HS-27A (cell line): ENCODE measurements around the gene ANKRD40CL.
"Not testable (repeated sequence)": the region's sequence is repeated elsewhere in the genome, so short reads cannot be mapped to it uniquely, and the experiment has no call there.

Experiments used
- DNase-seq: peaks from one replicate; pipeline ENCODE4 v3.0.0-alpha.2; 2012; ENCODE audit warnings: low read depth, missing footprints

The ANKRD40CL gene

GRCh38 chr17:50762177-50762576 lies 5.1 kb downstream of the ANKRD40CL start:
- no peak for DNase-seq

- no peak for DNase-seq
Measured at GRCh38 chr17:50758989-50759544, 8.3 kb downstream of the ANKRD40CL start.

DNA sequence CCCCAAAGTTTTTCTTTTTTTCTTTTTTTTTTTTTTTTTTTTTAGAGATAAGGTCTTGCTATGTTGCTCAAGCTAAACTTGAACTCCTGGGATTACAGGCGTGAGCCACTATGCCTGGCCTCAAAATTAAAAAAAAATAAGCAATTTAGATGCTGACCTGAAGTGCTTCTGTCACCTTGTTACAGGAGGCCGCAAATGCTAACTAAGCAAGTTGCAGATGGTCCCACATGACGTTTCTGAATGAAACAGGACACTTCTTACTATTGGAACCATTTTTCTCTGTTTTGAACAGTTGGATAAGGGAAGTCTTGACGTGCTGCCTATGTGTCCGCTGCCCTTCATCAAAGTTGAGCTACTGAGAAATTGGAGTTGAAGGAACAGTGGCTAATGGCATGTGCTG lies 8.8 kb downstream of the ANKRD40CL start:
- no peak for DNase-seq

GRCh38 chr17:50754521-50754920 lies 12.8 kb downstream of the ANKRD40CL start:
- DNase-seq = no peak

DNA sequence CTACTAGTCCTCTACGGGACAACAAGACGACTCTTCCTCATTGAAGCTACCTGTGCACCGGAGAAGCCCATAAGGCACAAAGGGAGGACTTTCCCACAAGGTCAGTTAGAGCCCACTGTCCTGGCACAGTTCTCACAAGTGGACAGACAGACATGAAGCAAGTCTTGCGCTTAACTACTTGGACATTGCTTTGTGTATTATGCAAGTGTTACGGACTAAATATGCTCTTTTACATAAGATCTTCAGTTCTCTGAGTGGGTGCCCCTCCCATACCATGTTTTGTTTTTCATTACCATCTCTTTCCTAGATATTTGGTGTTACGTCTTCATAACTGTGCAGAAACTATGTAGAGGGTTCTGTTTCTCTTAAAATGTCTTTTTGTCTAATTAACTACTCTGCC lies 18.1 kb downstream of the ANKRD40CL start:
- DNase-seq = no peak

- no peak for DNase-seq
Measured at GRCh38 chr17:50745631-50746030, 21.7 kb downstream of the ANKRD40CL start.

DNA sequence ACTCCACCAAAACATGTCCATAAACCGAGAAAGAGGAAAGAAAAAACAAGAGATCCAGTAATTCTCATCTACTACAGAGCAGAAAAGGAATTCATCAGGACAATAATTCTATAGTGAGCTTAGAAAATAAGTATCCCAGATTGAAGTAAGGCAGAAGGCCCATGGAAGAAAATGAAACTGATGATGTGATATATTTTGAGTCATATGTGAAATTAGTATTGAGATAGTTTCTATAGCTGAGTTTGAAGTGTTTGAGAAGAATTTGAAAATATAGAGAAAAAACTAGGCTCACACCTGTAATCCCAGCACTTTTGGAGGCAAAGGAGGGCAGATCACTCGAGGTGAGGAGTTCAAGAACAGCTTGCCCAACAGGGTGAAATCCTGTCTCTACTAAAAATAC lies 28.2 kb downstream of the ANKRD40CL start:
- DNase-seq = no peak

- no peak for DNase-seq
Measured at GRCh38 chr17:50737118-50737698, 30.1 kb downstream of the ANKRD40CL start.

DNA sequence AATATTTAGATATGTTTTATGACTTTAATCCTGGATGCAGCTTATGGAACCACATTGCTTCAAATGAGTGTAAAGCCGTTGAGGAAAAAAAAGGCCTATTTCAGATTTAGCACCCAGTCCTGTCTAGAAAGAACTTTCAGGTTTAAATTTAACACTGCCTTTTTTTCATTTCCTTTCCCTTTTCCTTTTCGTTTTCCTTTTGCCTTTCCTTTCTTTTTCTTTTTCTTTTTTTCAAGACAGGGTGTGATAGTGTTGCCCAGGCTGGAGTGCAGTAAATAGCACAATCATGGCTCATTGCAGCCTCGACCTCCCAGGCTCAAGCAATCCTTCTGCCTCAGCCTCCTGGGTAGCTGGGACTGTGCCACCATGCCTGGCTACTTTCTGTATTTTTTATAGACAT lies 32.0 kb downstream of the ANKRD40CL start:
- no peak for DNase-seq

DNA sequence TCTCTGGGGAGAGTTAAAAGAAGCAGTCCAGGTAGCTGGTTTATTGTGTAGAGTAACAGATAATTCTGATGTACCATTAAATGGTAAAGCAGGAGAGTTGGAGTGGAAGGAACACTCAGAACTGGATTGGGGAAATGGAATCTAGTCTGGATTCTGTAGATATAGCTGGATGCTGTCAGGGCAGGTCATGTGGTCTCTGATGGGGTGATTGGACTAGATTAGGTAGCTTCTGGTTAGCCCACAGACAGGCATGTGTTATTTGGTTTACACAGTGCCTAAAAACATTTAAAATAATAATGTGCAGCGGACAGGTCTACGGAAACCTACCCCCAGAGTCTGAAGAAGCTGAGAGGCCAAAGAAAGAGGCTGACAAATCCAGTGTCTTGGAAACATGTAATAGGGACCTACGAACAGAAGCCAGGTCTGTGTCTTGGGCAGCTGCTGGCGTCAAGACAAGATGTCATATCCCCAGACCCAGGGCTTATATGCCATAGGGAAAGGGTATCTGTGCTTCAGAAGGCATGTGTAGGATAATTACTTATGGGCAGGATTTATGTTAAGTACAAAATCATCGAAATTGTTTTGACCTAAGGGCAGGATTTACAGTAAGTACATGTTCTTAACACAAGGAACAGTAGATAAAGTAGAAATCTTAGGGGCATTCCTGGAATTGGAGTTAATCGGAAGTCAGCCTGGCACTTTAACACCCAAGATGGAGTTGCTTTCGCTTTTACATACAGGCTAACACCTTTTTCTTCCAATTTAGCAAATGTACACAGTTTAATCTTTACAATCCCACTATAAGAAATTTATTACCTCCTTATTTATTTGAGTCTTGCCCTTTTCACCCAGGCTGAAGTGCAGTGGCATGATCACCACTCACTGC lies 35.5 kb downstream of the ANKRD40CL start:
- DNase-seq = no peak

DNA sequence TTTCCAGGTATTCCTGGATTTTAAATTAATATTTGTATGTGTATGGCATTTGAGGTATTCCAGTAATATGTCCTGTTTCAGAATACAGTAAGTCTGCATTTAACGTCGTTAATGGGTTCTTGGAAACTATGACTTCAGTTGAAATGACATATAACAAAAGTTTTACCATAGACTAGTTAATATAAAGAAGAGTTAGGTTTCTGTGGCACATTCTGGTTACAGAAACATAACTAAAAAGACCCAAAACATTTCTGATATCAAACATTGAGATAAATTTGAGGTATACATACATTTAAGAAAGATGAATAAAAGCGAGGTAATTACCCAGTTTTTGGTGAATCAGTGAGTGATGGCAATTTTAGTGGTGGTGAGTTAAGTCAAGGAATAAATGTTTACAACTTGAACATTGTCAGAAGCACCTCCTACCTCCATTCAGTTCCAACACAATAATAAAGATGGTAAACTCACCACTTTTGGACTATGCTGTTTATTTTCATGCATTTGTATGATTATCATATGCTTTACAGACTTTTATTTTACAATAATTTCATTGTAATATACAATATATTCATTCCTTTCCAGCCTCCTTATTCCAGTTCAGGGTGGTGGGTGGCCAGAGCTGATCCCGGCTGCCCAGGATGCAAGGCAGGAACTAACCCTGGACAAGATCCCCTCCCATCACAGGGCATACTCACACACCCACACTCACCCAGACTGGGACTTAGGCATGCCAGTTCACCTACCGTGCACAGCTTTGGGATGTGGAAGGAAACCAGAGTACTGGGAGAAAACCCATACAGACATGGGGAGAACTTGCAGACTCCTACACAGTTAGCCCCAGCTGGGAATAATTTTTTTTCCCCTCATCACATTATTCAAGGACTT lies 38.2 kb downstream of the ANKRD40CL start:
- no peak for DNase-seq

DNA sequence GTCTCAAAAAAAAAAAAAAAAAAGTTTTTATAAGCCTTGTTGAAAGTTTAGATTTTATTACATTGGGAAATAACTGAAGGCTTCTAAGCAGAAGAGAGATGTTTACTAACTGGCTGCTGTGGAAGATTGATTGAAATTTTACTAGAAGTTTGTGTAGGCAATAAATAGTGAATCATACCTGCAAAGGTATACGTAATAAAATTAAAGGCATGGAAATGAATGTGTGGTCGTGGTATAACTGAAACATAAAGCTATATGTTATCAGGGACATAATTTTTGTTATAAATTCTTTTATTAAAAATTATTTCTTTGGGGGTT lies 39.2 kb downstream of the ANKRD40CL start:
- DNase-seq = no peak

- DNase-seq = no peak
Measured at GRCh38 chr17:50725769-50726655, 41.3 kb downstream of the ANKRD40CL start.

GRCh38 chr17:50724622-50725021 lies 42.7 kb downstream of the ANKRD40CL start:
- DNase-seq = not testable (repeated sequence)

- no peak for DNase-seq
Measured at GRCh38 chr17:50722746-50723145, 44.6 kb downstream of the ANKRD40CL start.

DNA sequence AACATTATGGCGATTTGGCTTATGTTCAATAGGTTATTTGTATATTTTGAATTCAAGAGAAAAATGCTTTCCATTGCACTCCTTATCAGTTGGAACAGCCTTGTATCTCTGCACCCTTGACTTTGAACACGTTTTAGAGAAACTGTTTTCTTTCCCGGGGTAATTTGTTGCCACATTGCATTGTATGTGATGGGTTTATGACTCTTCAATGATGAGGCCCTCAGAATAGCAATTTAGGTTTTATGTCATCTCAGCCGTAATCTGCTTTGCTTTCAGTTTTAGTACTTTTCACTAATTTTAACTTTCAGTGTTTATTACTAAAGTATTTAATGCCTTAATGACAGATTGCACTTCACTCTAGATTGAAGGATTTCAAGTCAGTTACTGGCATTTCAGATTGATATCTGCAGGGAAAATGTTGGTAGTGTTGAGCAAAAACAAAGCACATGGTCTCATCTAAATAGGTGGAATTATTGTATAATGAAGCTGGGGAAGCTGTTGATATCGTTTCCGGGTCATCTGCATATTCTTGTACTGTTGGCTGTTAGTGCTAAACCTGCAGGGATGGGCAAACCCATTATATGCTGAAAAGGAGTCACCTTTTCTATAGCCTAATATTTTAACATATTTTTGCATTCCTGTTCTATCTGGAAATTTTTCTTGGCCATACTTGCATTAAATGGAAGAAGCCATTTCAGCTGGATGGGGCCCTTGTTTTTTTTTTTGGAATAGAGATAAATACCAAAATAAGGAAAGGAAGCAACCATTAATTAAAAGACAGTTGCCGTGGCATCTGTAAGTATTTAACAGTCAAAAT lies 45.9 kb downstream of the ANKRD40CL start:
- no peak for DNase-seq

DNA sequence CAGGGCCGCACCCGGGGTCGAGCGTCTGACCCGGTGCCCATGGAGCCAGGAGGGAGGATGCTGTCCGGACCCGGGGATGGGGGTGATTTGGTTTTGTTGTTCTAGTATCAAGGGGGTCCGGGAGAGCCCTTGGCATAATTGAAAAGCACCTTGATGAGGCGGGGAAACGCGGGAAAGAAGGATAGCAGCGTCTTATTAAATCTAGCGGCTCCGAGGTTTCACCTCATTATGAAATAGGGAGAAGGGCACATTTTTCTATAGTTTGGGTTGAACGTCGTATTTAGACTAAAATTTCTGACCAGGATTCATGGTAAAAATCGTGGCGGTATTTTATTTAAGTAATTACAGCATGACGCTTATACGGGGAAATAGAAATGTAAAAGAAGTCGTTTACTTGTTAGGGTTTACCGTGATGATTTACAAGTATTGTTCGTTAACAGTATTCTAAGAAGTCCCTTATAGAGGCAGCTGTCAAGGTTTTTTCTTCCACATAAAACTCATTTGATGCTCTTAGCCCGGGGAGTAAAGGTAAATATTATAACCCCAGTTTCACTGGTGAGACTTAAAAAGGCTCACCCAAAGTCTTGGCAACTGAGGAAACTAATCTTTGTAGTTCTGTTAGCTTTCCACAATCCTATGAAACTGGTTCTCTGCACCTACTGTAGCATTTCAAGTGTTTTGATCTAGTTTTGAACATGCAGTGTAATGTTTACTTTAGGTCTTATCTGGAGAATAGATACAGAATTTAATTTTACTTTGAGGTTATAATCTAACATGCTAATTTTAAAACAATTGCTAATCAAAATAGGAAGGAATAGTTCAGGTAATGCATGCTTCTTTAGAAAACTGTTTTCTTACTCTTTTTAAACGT lies 47.2 kb downstream of the ANKRD40CL start:
- DNase-seq = no peak

GRCh38 chr17:50719144-50719923 lies 48.0 kb downstream of the ANKRD40CL start, which contains the start of gene LUC7L3:
LUC7L3 (plus strand) TSS chr17:50719603; CDS start chr17:50719733, 130 bp downstream.
- peak; percentile 86 for DNase-seq

- DNase-seq = no peak
Measured at GRCh38 chr17:50715471-50715870, 51.8 kb downstream of the ANKRD40CL start.
